ENCODE measurements around the gene NUDCD3. TPM values are rescaled to one million over a fixed set of nuclear protein-coding genes. Genes with fewer than 3 reads are reported as not detected.
A peak's percentile ranks its signal among the peaks of the same experiment; 100 is the strongest.

The NUDCD3 gene
- total RNA-seq, 1 experiment from 2014 or later, result 94.6 TPM

GRCh38 chr7:44375926-44376342, 114.5 kb downstream of the NUDCD3 start:
- intact Hi-C loops (cut with micrococcal nuclease), result no loop called here
- Histone ChIP-seq H3K27ac (ENCODE audit: low read depth, low read length) (no peak overlapping the region), H3K9ac (ENCODE audit: low read length) (no peak overlapping the region), H3K27me3 (ENCODE audit: insufficient read depth, low read length) (peaks cover 4% of the 10 kb centered on the region; the same call in 1 of the 2 replicates), H4K20me1 (ENCODE audit: insufficient read depth) (no peaks in the 10 kb centered on the region), H3K36me3 (ENCODE audit: control insufficient read depth in 1 of 2, insufficient read depth in 2 of 2, low read length in 2 of 2) (no peaks in the 10 kb centered on the region), H3K4me3 (replicated peaks in 1 of 2; ENCODE audit: low read depth in 1 of 2, low read length in 2 of 2) (no peak overlapping the region), H3K79me2 (ENCODE audit: insufficient read depth, low read length) (no peaks in the 10 kb centered on the region), H3K9me2 (ENCODE audit: insufficient read depth) (no peaks in the 10 kb centered on the region; the same call in 1 of the 2 replicates), H3K4me2 (ENCODE audit: low read length) (no peak overlapping the region), H3K4me1 (ENCODE audit: control insufficient read depth in 1 of 2, insufficient read depth in 2 of 2, low read length in 2 of 2) (peaks cover 0 to 14% of the 10 kb centered on the region in 2 experiments; a peak in 1 of 4 replicates), H3K9me3 (ENCODE audit: control insufficient read depth in 1 of 2, insufficient read depth in 1 of 2, low read depth in 1 of 2, low read length in 2 of 2) (no peaks in the 10 kb centered on the region), H2AFZ (ENCODE audit: low read depth, low read length, poor library complexity, severe bottlenecking) (no peak overlapping the region)
- no TSS peak for BruUV-seq (replicated peaks)
- no peak for DNase-seq (ENCODE audit: low read depth, low spot score)
- ATAC-seq, result peak; percentile 29; the same call in 1 of the 2 replicates
- POLR2A ChIA-PET, result no interaction called here
- RAD21 ChIA-PET (ENCODE audit: low non-redundant PET in 1 of 2, low total read pairs in 2 of 2, uncharacterized antibody in 2 of 2, unreplicated experiment in 2 of 2), result no interaction called here
- TF ChIP-seq EGR1 (IDR thresholded peaks at IDR 0.05; ENCODE audit: low read depth) (no peak), ZBTB33 (IDR thresholded peaks at IDR 0.05; ENCODE audit: extremely low read depth, insufficient replicate concordance, low read length) (no peak), POLR2A (IDR thresholded peaks at IDR 0.05; ENCODE audit: borderline replicate concordance, extremely low read depth, insufficient read depth, insufficient read length) (no peak)
- TF ChIP-seq, protein P1, sequence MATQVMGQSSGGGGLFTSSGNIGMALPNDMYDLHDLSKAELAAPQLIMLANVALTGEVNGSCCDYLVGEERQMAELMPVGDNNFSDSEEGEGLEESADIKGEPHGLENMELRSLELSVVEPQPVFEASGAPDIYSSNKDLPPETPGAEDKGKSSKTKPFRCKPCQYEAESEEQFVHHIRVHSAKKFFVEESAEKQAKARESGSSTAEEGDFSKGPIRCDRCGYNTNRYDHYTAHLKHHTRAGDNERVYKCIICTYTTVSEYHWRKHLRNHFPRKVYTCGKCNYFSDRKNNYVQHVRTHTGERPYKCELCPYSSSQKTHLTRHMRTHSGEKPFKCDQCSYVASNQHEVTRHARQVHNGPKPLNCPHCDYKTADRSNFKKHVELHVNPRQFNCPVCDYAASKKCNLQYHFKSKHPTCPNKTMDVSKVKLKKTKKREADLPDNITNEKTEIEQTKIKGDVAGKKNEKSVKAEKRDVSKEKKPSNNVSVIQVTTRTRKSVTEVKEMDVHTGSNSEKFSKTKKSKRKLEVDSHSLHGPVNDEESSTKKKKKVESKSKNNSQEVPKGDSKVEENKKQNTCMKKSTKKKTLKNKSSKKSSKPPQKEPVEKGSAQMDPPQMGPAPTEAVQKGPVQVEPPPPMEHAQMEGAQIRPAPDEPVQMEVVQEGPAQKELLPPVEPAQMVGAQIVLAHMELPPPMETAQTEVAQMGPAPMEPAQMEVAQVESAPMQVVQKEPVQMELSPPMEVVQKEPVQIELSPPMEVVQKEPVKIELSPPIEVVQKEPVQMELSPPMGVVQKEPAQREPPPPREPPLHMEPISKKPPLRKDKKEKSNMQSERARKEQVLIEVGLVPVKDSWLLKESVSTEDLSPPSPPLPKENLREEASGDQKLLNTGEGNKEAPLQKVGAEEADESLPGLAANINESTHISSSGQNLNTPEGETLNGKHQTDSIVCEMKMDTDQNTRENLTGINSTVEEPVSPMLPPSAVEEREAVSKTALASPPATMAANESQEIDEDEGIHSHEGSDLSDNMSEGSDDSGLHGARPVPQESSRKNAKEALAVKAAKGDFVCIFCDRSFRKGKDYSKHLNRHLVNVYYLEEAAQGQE (IDR thresholded peaks at IDR 0.05; ENCODE audit: low read depth), result no peak
- TF ChIP-seq, protein P2, sequence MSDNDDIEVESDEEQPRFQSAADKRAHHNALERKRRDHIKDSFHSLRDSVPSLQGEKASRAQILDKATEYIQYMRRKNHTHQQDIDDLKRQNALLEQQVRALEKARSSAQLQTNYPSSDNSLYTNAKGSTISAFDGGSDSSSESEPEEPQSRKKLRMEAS (IDR thresholded peaks at IDR 0.05), result no peak
- CTCF ChIA-PET, result interaction anchor here (1.0 kb wide), 1 partner anchor 190 kb away, joined by 6 read pairs; no protein-coding TSS in a partner anchor
